GM23338 (cell line): ENCODE measurements around the gene PRRG3. TPM values are rescaled to one million over a fixed set of nuclear protein-coding genes. Genes with fewer than 3 reads are reported as not detected.

ENCODE experiments used
- ATAC-seq: fragments of 200-7000 bp; cut with Tn5 transposase; 3 replicates; pipeline ENCODE4 v1.9.1; 2020
- DNase-seq: peaks from one replicate; pipeline ENCODE4 v3.0.0-alpha.2; 2015; ENCODE audit warnings: low spot score
- H2AFZ ChIP-seq: fragments of 200-600 bp; sonication (generic); 2 replicates; pipeline ENCODE4 v1.8.0; 2016; ENCODE audit warnings: antibody characterized with exemption, mild to moderate bottlenecking, moderate library complexity
- H3F3A ChIP-seq: fragments of 200-600 bp; sonication (generic); replicated peaks from 2 replicates; pipeline ENCODE4 v1.8.0; 2017; ENCODE audit warnings: antibody characterized with exemption, mixed run types, low read depth
- H3K27ac ChIP-seq: fragments of 200-600 bp; sonication (generic); 2 replicates; pipeline ENCODE4 v1.6.1; 2016; ENCODE audit warnings: low read depth
- H3K27me3 ChIP-seq: fragments of 200-600 bp; sonication (generic); 2 replicates; pipeline ENCODE4 v1.8.0; 2016; ENCODE audit warnings: mild to moderate bottlenecking, mixed run types, moderate library complexity; ENCODE audit not compliant: insufficient read depth
- H3K36me3 ChIP-seq: fragments of 200-600 bp; sonication (generic); 2 replicates; pipeline ENCODE4 v1.8.0; 2016; ENCODE audit warnings: mild to moderate bottlenecking; ENCODE audit not compliant: insufficient read depth
- H3K4me1 ChIP-seq: fragments of 200-600 bp; sonication (generic); 2 replicates; pipeline ENCODE4 v1.8.0; 2016; ENCODE audit warnings: mild to moderate bottlenecking, moderate library complexity; ENCODE audit not compliant: insufficient read depth
- H3K4me2 ChIP-seq: fragments of 200-600 bp; sonication (generic); 2 replicates; pipeline ENCODE4 v1.7.1; 2017; ENCODE audit warnings: mixed run types
- H3K4me3 ChIP-seq: fragments of 200-600 bp; sonication (generic); 2 replicates; pipeline ENCODE4 v1.6.1; 2016; ENCODE audit warnings: mixed run types
- H3K79me2 ChIP-seq: fragments of 200-600 bp; sonication (generic); replicated peaks from 2 replicates; pipeline ENCODE4 v1.8.0; 2017; ENCODE audit warnings: mild to moderate bottlenecking; ENCODE audit not compliant: insufficient read depth
- H3K9me2 ChIP-seq: fragments of 200-600 bp; sonication (generic); 2 replicates; pipeline ENCODE4 v1.8.0; 2017; ENCODE audit not compliant: insufficient read depth
- H4K20me1 ChIP-seq: fragments of 200-600 bp; sonication (generic); replicated peaks from 2 replicates; pipeline ENCODE4 v1.8.0; 2017; ENCODE audit warnings: mild to moderate bottlenecking; ENCODE audit not compliant: insufficient read depth
- H3K27ac Mint-ChIP-seq: 2 replicates; pipeline ENCODE4 v1.8.0; 2020; ENCODE audit warnings: inconsistent platforms, mild to moderate bottlenecking, moderate library complexity, mixed read lengths
- H3K27me3 Mint-ChIP-seq: 3 replicates; pipeline ENCODE4 v1.8.0; 2022; ENCODE audit warnings: low read depth, mild to moderate bottlenecking, moderate library complexity, mixed read lengths, inconsistent platforms; ENCODE audit not compliant: insufficient read depth, poor library complexity
- H3K36me3 Mint-ChIP-seq: 3 replicates; pipeline ENCODE4 v1.8.0; 2021; ENCODE audit warnings: low read depth, mild to moderate bottlenecking, inconsistent platforms, moderate library complexity, mixed read lengths
- H3K4me1 Mint-ChIP-seq: 3 replicates; pipeline ENCODE4 v1.8.0; 2020; ENCODE audit warnings: mild to moderate bottlenecking, inconsistent platforms, mixed read lengths
- H3K4me3 Mint-ChIP-seq: 3 replicates; pipeline ENCODE4 v1.8.0; 2021; ENCODE audit warnings: moderate library complexity, mild to moderate bottlenecking, inconsistent platforms, mixed read lengths
- H3K9me3 Mint-ChIP-seq: 3 replicates; pipeline ENCODE4 v1.8.0; 2020; ENCODE audit warnings: moderate library complexity, mild to moderate bottlenecking, inconsistent platforms, mixed read lengths
- CREB1 ChIP-seq: fragments of 250-450 bp; sonication (Bioruptor Pico); IDR thresholded peaks from 2 replicates; pipeline ENCODE4 v1.5.0; 2020; ENCODE audit warnings: low read depth, mild to moderate bottlenecking, moderate library complexity
- EZH2 ChIP-seq: fragments of 200-600 bp; sonication (generic); IDR thresholded peaks from one replicate; pipeline ENCODE4 v1.8.0; 2017; ENCODE audit warnings: antibody characterized with exemption, mild to moderate bottlenecking, low read depth; ENCODE audit not compliant: unreplicated experiment
- EZH2phosphoT487 ChIP-seq: fragments of 200-600 bp; sonication (generic); IDR thresholded peaks from one replicate; pipeline ENCODE4 v1.8.1; 2018; ENCODE audit warnings: antibody characterized with exemption; ENCODE audit not compliant: unreplicated experiment
- JUNB ChIP-seq: IDR thresholded peaks from one replicate; pipeline ENCODE4 v1.6.1; 2016; ENCODE audit warnings: antibody characterized with exemption; ENCODE audit not compliant: unreplicated experiment
- NANOG ChIP-seq: IDR thresholded peaks from 2 replicates; pipeline ENCODE4 v1.6.1; 2016; ENCODE audit warnings: antibody characterized with exemption, borderline replicate concordance
- POLR2AphosphoS5 ChIP-seq: IDR thresholded peaks from 2 replicates; pipeline ENCODE4 v1.6.1; 2016; ENCODE audit warnings: antibody characterized with exemption, low read depth
- STAT1 ChIP-seq: IDR thresholded peaks from one replicate; pipeline ENCODE4 v1.6.1; 2016; ENCODE audit warnings: antibody characterized with exemption; ENCODE audit not compliant: unreplicated experiment
- ZNF114 ChIP-seq: fragments of 250-450 bp; sonication (Bioruptor Pico); IDR thresholded peaks from 2 replicates; pipeline ENCODE4 v1.5.0; 2020; ENCODE audit warnings: mild to moderate bottlenecking, moderate library complexity
- ZNF331 ChIP-seq: fragments of 250-450 bp; sonication (Bioruptor Pico); IDR thresholded peaks from 2 replicates; pipeline ENCODE4 v1.5.0; 2020; ENCODE audit warnings: low read depth, mild to moderate bottlenecking, moderate library complexity
- polyA plus RNA-seq: library from polyadenylated mRNA; unstranded; fragments of >200 nt; fragmentation: Nextera tagmentation; extraction: Ambion mirVana; gene quantifications from 2 replicates; pipeline ENCODE4 v1.2.1, GENCODE V29; 2016
- total RNA-seq: library from RNA; depleted of rRNA; stranded (reverse); fragments of >200 nt; shearing (Covaris generic); gene quantifications from 2 replicates; pipeline ENCODE4 v1.2.3, GENCODE V29; 2014
- TF ChIP-seq, protein P1 (sequence below), 2 experiments: fragments of 200-600 bp in 1 of 2; sonication (generic) in 1 of 2; conservative IDR thresholded peaks; 2 replicates each; pipeline versions ENCODE4 v1.5.1 to v1.6.1; 2016 to 2017; ENCODE audit warnings: antibody characterized with exemption in 2 of 2, low read depth in 2 of 2, mild to moderate bottlenecking in 2 of 2, moderate library complexity in 1 of 2
- TF ChIP-seq, protein P2 (sequence below): fragments of 250-450 bp; sonication (Bioruptor Pico); IDR thresholded peaks from 2 replicates; pipeline ENCODE4 v1.5.0; 2020; ENCODE audit warnings: mild to moderate bottlenecking, moderate library complexity
- TF ChIP-seq, protein P3 (sequence below): IDR thresholded peaks from 2 replicates; pipeline ENCODE4 v1.6.1; 2016; ENCODE audit warnings: antibody characterized with exemption

The PRRG3 gene
- total and polyA plus RNA-seq, 2 experiments from 2014 or later: 5.0 to 10.6 TPM

- peaks cover 2% of the 10 kb centered on the region for H3K27me3 Mint-ChIP-seq
- no peak for ATAC-seq
- no peak overlapping the region for H3K27ac Mint-ChIP-seq
- H3K9me3 Mint-ChIP-seq: no peaks in the 10 kb centered on the region
- no peak overlapping the region for H2AFZ ChIP-seq
- H3K27ac ChIP-seq: no peak overlapping the region
- no peaks in the 10 kb centered on the region for H3K36me3 ChIP-seq
- DNase-seq: no peak
- H3K9me2 ChIP-seq: no peaks in the 10 kb centered on the region
- TF ChIP-seq EZH2 (no peak), NANOG (no peak)
- H3K79me2 ChIP-seq: no peaks in the 10 kb centered on the region
- H4K20me1 ChIP-seq: no peaks in the 10 kb centered on the region
- H3F3A ChIP-seq: no peaks in the 10 kb centered on the region
- H3K4me1 ChIP-seq: peaks cover 7% of the 10 kb centered on the region; the same call in 1 of the 2 replicates
- no peaks in the 10 kb centered on the region for H3K36me3 Mint-ChIP-seq
- peaks cover 15% of the 10 kb centered on the region; the same call in 2 of the 3 replicates for H3K4me1 Mint-ChIP-seq
- H3K27me3 ChIP-seq: no peaks in the 10 kb centered on the region
- H3K4me3 ChIP-seq: no peak overlapping the region
- no peak overlapping the region for H3K4me3 Mint-ChIP-seq
- H3K4me2 ChIP-seq: no peak overlapping the region
Measured at GRCh38 chrX:151750511-151750910, 55.3 kb downstream of the PRRG3 start.

DNA sequence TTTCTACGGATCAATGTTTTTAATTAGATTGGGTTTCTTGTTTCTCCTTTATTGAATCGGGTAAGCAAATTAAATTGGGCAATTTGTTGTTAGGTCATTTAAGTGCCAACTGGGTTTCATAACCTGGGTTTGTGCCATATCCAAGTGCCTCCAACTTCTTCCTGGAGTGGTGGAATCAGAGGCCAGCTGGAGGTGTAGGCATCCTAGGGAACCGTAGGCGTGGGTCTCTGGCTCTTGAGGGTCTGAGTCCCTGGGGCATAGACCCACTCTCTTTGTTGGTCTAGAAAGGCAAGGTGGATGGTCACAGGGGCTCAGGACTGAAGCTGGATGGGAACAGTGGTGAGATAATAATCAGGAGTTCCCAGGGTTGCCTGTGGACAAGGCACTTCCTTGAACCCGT, 57.6 kb downstream of the PRRG3 start:
- Mint-ChIP-seq H3K9me3 (no peaks in the 10 kb centered on the region), H3K4me3 (no peak overlapping the region), H3K27ac (no peak overlapping the region), H3K36me3 (no peaks in the 10 kb centered on the region), H3K27me3 (peaks cover 5% of the 10 kb centered on the region), H3K4me1 (peaks cover 15% of the 10 kb centered on the region; the same call in 2 of the 3 replicates)
- peaks cover 7% of the 10 kb centered on the region; the same call in 1 of the 2 replicates for H3K4me1 ChIP-seq
- H3K4me3 ChIP-seq: no peak overlapping the region
- ATAC-seq: no peak
- H3K9me2 ChIP-seq: no peaks in the 10 kb centered on the region
- H2AFZ ChIP-seq: no peak overlapping the region
- H3K4me2 ChIP-seq: no peak overlapping the region
- H3K79me2 ChIP-seq: no peaks in the 10 kb centered on the region
- no peak overlapping the region for H3K27ac ChIP-seq
- H4K20me1 ChIP-seq: no peaks in the 10 kb centered on the region
- no peaks in the 10 kb centered on the region for H3F3A ChIP-seq
- no peaks in the 10 kb centered on the region for H3K36me3 ChIP-seq
- no peak for DNase-seq
- no peaks in the 10 kb centered on the region for H3K27me3 ChIP-seq
- TF ChIP-seq, protein P1, sequence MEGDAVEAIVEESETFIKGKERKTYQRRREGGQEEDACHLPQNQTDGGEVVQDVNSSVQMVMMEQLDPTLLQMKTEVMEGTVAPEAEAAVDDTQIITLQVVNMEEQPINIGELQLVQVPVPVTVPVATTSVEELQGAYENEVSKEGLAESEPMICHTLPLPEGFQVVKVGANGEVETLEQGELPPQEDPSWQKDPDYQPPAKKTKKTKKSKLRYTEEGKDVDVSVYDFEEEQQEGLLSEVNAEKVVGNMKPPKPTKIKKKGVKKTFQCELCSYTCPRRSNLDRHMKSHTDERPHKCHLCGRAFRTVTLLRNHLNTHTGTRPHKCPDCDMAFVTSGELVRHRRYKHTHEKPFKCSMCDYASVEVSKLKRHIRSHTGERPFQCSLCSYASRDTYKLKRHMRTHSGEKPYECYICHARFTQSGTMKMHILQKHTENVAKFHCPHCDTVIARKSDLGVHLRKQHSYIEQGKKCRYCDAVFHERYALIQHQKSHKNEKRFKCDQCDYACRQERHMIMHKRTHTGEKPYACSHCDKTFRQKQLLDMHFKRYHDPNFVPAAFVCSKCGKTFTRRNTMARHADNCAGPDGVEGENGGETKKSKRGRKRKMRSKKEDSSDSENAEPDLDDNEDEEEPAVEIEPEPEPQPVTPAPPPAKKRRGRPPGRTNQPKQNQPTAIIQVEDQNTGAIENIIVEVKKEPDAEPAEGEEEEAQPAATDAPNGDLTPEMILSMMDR (conservative IDR thresholded peaks at IDR 0.05; ENCODE audit: low read depth in 2 of 2): no peak
- TF ChIP-seq EZH2: no peak
- TF ChIP-seq POLR2AphosphoS5: no peak
- no peak for TF ChIP-seq ZNF331 (CRISPR knock-in tag)
- TF ChIP-seq ZNF114 (CRISPR knock-in tag): no peak
- no peak for TF ChIP-seq JUNB
- TF ChIP-seq, protein P2, sequence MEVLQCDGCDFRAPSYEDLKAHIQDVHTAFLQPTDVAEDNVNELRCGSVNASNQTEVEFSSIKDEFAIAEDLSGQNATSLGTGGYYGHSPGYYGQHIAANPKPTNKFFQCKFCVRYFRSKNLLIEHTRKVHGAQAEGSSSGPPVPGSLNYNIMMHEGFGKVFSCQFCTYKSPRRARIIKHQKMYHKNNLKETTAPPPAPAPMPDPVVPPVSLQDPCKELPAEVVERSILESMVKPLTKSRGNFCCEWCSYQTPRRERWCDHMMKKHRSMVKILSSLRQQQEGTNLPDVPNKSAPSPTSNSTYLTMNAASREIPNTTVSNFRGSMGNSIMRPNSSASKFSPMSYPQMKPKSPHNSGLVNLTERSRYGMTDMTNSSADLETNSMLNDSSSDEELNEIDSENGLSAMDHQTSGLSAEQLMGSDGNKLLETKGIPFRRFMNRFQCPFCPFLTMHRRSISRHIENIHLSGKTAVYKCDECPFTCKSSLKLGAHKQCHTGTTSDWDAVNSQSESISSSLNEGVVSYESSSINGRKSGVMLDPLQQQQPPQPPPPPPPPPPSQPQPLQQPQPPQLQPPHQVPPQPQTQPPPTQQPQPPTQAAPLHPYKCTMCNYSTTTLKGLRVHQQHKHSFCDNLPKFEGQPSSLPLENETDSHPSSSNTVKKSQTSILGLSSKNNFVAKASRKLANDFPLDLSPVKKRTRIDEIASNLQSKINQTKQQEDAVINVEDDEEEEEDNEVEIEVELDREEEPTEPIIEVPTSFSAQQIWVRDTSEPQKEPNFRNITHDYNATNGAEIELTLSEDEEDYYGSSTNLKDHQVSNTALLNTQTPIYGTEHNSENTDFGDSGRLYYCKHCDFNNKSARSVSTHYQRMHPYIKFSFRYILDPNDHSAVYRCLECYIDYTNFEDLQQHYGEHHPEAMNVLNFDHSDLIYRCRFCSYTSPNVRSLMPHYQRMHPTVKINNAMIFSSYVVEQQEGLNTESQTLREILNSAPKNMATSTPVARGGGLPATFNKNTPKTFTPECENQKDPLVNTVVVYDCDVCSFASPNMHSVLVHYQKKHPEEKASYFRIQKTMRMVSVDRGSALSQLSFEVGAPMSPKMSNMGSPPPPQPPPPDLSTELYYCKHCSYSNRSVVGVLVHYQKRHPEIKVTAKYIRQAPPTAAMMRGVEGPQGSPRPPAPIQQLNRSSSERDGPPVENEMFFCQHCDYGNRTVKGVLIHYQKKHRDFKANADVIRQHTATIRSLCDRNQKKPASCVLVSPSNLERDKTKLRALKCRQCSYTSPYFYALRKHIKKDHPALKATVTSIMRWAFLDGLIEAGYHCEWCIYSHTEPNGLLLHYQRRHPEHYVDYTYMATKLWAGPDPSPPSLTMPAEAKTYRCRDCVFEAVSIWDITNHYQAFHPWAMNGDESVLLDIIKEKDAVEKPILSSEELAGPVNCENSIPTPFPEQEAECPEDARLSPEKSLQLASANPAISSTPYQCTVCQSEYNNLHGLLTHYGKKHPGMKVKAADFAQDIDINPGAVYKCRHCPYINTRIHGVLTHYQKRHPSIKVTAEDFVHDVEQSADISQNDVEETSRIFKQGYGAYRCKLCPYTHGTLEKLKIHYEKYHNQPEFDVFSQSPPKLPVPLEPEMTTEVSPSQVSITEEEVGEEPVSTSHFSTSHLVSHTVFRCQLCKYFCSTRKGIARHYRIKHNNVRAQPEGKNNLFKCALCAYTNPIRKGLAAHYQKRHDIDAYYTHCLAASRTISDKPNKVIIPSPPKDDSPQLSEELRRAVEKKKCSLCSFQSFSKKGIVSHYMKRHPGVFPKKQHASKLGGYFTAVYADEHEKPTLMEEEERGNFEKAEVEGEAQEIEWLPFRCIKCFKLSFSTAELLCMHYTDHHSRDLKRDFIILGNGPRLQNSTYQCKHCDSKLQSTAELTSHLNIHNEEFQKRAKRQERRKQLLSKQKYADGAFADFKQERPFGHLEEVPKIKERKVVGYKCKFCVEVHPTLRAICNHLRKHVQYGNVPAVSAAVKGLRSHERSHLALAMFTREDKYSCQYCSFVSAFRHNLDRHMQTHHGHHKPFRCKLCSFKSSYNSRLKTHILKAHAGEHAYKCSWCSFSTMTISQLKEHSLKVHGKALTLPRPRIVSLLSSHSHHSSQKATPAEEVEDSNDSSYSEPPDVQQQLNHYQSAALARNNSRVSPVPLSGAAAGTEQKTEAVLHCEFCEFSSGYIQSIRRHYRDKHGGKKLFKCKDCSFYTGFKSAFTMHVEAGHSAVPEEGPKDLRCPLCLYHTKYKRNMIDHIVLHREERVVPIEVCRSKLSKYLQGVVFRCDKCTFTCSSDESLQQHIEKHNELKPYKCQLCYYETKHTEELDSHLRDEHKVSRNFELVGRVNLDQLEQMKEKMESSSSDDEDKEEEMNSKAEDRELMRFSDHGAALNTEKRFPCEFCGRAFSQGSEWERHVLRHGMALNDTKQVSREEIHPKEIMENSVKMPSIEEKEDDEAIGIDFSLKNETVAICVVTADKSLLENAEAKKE (CRISPR knock-in tag): no peak
- TF ChIP-seq, protein P3, sequence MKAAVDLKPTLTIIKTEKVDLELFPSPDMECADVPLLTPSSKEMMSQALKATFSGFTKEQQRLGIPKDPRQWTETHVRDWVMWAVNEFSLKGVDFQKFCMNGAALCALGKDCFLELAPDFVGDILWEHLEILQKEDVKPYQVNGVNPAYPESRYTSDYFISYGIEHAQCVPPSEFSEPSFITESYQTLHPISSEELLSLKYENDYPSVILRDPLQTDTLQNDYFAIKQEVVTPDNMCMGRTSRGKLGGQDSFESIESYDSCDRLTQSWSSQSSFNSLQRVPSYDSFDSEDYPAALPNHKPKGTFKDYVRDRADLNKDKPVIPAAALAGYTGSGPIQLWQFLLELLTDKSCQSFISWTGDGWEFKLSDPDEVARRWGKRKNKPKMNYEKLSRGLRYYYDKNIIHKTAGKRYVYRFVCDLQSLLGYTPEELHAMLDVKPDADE: no peak
- no peak for TF ChIP-seq EZH2phosphoT487
- no peak for TF ChIP-seq NANOG
- no peak for TF ChIP-seq CREB1 (CRISPR knock-in tag)
- no peak for TF ChIP-seq STAT1
